B cell (primary cell): ENCODE measurements around the gene YAP1. TPM values are rescaled to one million over a fixed set of nuclear protein-coding genes. Genes with fewer than 3 reads are reported as not detected.

Experiments
- ATAC-seq: fragments of 200-7000 bp; cut with Tn5 transposase; one replicate; pipeline ENCODE4 v1.10.0; 2021; ENCODE audit warnings: low read depth, mild to moderate bottlenecking, moderate number of reproducible peaks, moderate library complexity
- CTCF ChIA-PET: fragments of 350-600 bp; sonication (Branson Sonifier 250); formaldehyde crosslinking; loops from one replicate; lab custom pipeline; 2021; ENCODE audit warnings: antibody characterized with exemption, inconsistent platforms; lab: Charles Lee
- POLR2A ChIA-PET: fragments of 350-600 bp; sonication (Branson Sonifier 250); formaldehyde crosslinking; loops from one replicate; lab custom pipeline; 2021; ENCODE audit warnings: antibody characterized with exemption; lab: Charles Lee
- DNase-seq: peaks from one replicate; pipeline ENCODE4 v3.0.0; 2013
- H2AFZ ChIP-seq: 2 replicates; pipeline ENCODE4 v1.6.1; 2012; ENCODE audit warnings: mild to moderate bottlenecking, low read depth, low read length; ENCODE audit not compliant: insufficient read depth, poor library complexity, severe bottlenecking
- H3K27ac ChIP-seq, 2 donors: 1 replicate in 1 of 2; 2 replicates in 1 of 2; pipeline ENCODE4 v1.5.1; 2012 to 2013; ENCODE audit warnings: low read length in 2 of 2, mild to moderate bottlenecking in 2 of 2, moderate library complexity in 1 of 2
- H3K27me3 ChIP-seq, 4 experiments: fragments of 200-600 bp in 1 of 4; sonication (generic) in 1 of 4; replicated peaks in 1 of 4; 1 replicate in 2 of 4; 2 replicates in 2 of 4; pipeline versions ENCODE4 v1.6.1 to v1.7.0; 2013 to 2016; ENCODE audit warnings: low read length in 3 of 4, mild to moderate bottlenecking in 2 of 4, mixed read lengths in 1 of 4, moderate library complexity in 1 of 4; ENCODE audit not compliant: insufficient read depth in 4 of 4, control insufficient read depth in 3 of 4; ENCODE audit errors: control extremely low read depth in 1 of 4
- H3K36me3 ChIP-seq, 2 experiments: replicated peaks in 1 of 2; 1 replicate in 1 of 2; 2 replicates in 1 of 2; pipeline versions ENCODE4 v1.6.1 to v1.7.1; 2013; ENCODE audit warnings: low read length in 1 of 2; ENCODE audit not compliant: insufficient read depth in 2 of 2, control insufficient read depth in 1 of 2; ENCODE audit errors: control extremely low read depth in 1 of 2, extremely low read depth in 1 of 2
- H3K4me1 ChIP-seq, 2 donors: fragments of 200-600 bp in 1 of 2; sonication (generic) in 1 of 2; 1 replicate in 1 of 2; 2 replicates in 1 of 2; pipeline versions ENCODE4 v1.5.1 to v1.6.1; 2013 to 2017; ENCODE audit warnings: low read length in 2 of 2; ENCODE audit not compliant: control insufficient read depth in 2 of 2, insufficient read depth in 2 of 2
- H3K4me2 ChIP-seq: replicated peaks from 2 replicates; pipeline ENCODE3; 2012; ENCODE audit warnings: mild to moderate bottlenecking, low read depth, low read length; ENCODE audit not compliant: poor library complexity, severe bottlenecking
- H3K4me3 ChIP-seq, 5 experiments: fragments of 200-600 bp in 1 of 5; sonication (generic) in 1 of 5; 1 replicate in 3 of 5; 2 replicates in 2 of 5; pipeline versions ENCODE4 v1.5.1 to v1.7.0; 2011 to 2016; ENCODE audit warnings: low read length in 4 of 5, mild to moderate bottlenecking in 4 of 5, low read depth in 2 of 5, control low read depth in 1 of 5, moderate library complexity in 1 of 5; ENCODE audit not compliant: insufficient read depth in 1 of 5; ENCODE audit errors: control extremely low read depth in 1 of 5, extremely low read depth in 1 of 5
- H3K79me2 ChIP-seq: fragments of 200-600 bp; sonication (generic); one replicate; pipeline ENCODE4 v1.6.0; 2016; ENCODE audit warnings: low read length; ENCODE audit not compliant: control insufficient read depth, insufficient read depth
- H3K9ac ChIP-seq: fragments of 200-600 bp; sonication (generic); 2 replicates; pipeline ENCODE4 v1.6.1; 2017; ENCODE audit warnings: mild to moderate bottlenecking, low read length, moderate library complexity
- H3K9me3 ChIP-seq, 3 donors: one replicate each; pipeline versions ENCODE4 v1.6.1 to v1.7.1; 2013; ENCODE audit warnings: low read length in 2 of 3; ENCODE audit not compliant: control insufficient read depth in 2 of 3, insufficient read depth in 1 of 3; ENCODE audit errors: control extremely low read depth in 1 of 3
- H4K20me1 ChIP-seq: 2 replicates; pipeline ENCODE4 v1.6.0; 2012; ENCODE audit warnings: mild to moderate bottlenecking, low read length; ENCODE audit not compliant: insufficient read depth, control insufficient read depth, poor library complexity, severe bottlenecking
- H3K27ac Mint-ChIP-seq: one replicate; pipeline ENCODE4 v1.8.0; 2021; ENCODE audit warnings: mixed read lengths
- H3K27me3 Mint-ChIP-seq: one replicate; pipeline ENCODE4 v1.8.0; 2021; ENCODE audit warnings: mixed read lengths
- H3K4me1 Mint-ChIP-seq: one replicate; pipeline ENCODE4 v1.8.0; 2021; ENCODE audit warnings: mixed read lengths
- H3K4me3 Mint-ChIP-seq: one replicate; pipeline ENCODE4 v1.8.0; 2021; ENCODE audit warnings: mixed read lengths
- H3K9me3 Mint-ChIP-seq: one replicate; pipeline ENCODE4 v1.8.0; 2022; ENCODE audit warnings: mixed read lengths; ENCODE audit not compliant: insufficient read depth
- CTCF ChIP-seq: fragments of 200-600 bp; IDR thresholded peaks from one replicate; pipeline ENCODE4 v1.8.0; 2022; ENCODE audit warnings: antibody characterized with exemption, mild to moderate bottlenecking
- EZH2 ChIP-seq: IDR thresholded peaks from 2 replicates; pipeline ENCODE4 v1.6.1; 2012; ENCODE audit warnings: borderline replicate concordance, low read depth, mild to moderate bottlenecking, moderate library complexity, low read length; ENCODE audit not compliant: insufficient read depth, poor library complexity, severe bottlenecking
- WGBS: methylation state at CpG from one replicate; pipeline ENCODE4 v1.1.5; 2013; ENCODE audit warnings: missing lambda C conversion rate; ENCODE audit not compliant: insufficient coverage; 5-methylcytosine and 5-hydroxymethylcytosine counted together
- intact Hi-C: fragments of 100-400 bp; cut with micrococcal nuclease; formaldehyde crosslinking; loops from one replicate; pipeline ENCODE4 v1.10.0; 2022
- polyA plus RNA-seq: library from polyadenylated mRNA; depleted of rRNA; stranded (reverse); fragments of >200 nt; gene quantifications from 2 replicates; pipeline ENCODE4 v1.2.3, GENCODE V29; 2012
- total RNA-seq, 2 donors: library from RNA; stranded (reverse); fragments of 120-200 nt in 1 of 2; gene quantifications; 1 replicate in 1 of 2; 2 replicates in 1 of 2; pipeline versions ENCODE4 v1.2.3 to v1.2.4, GENCODE V29; 2013 to 2022

Gene YAP1
- total and polyA plus RNA-seq, 2 donors (not counting 1 experiment from before 2014, with no cell fraction given), result not detected

- no peak for TF ChIP-seq CTCF
- H3K9ac ChIP-seq, result no peak overlapping the region
- no peaks in the 10 kb centered on the region for H3K27me3 ChIP-seq
- no peaks in the 10 kb centered on the region for H3K9me3 ChIP-seq
- H3K27me3 Mint-ChIP-seq, result peaks cover 26% of the 10 kb centered on the region
- H3K4me3 Mint-ChIP-seq, result no peak overlapping the region
- no peak overlapping the region for H3K4me3 ChIP-seq
- H2AFZ ChIP-seq, result no peak overlapping the region
- intact Hi-C loops, result no loop called here
- H4K20me1 ChIP-seq, result no peaks in the 10 kb centered on the region
- no peak overlapping the region for H3K27ac Mint-ChIP-seq
- no peaks in the 10 kb centered on the region for H3K79me2 ChIP-seq
- no peaks in the 10 kb centered on the region for H3K36me3 ChIP-seq
- H3K4me2 ChIP-seq, result no peak overlapping the region
- no peaks in the 10 kb centered on the region for H3K4me1 Mint-ChIP-seq
- 100% methylated on average over 1 of the region's 2 CpGs for WGBS
- DNase-seq (no peak), ATAC-seq (no peak)
- CTCF ChIA-PET, result no interaction called here
- no peak overlapping the region for H3K27ac ChIP-seq
- no peaks in the 10 kb centered on the region for H3K9me3 Mint-ChIP-seq
- POLR2A ChIA-PET, result no interaction called here
- no peaks in the 10 kb centered on the region for H3K4me1 ChIP-seq
Measured at GRCh38 chr11:102138223-102138622, 28.0 kb downstream of the YAP1 start.

GRCh38 chr11:102138670-102139069 is 28.4 kb downstream of the YAP1 start:
- Histone ChIP-seq H3K9ac (no peak overlapping the region), H3K27ac (no peak overlapping the region), H3K4me1 (no peaks in the 10 kb centered on the region), H3K4me3 (no peak overlapping the region), H3K79me2 (no peaks in the 10 kb centered on the region), H4K20me1 (no peaks in the 10 kb centered on the region), H3K4me2 (no peak overlapping the region), H3K27me3 (no peaks in the 10 kb centered on the region), H3K9me3 (no peaks in the 10 kb centered on the region), H3K36me3 (no peaks in the 10 kb centered on the region), H2AFZ (no peak overlapping the region)
- ChIA-PET CTCF (no interaction called here), POLR2A (no interaction called here)
- TF ChIP-seq EZH2 (no peak), CTCF (no peak)
- ATAC-seq, result no peak
- Mint-ChIP-seq H3K27ac (no peak overlapping the region), H3K27me3 (peaks cover 24% of the 10 kb centered on the region), H3K4me3 (no peak overlapping the region), H3K4me1 (no peaks in the 10 kb centered on the region), H3K9me3 (no peaks in the 10 kb centered on the region)
- DNase-seq, result no peak
- intact Hi-C loops, result no loop called here
- WGBS, result no CpG with 5 or more reads among the region's 3 CpGs
